ENCODE results near the gene COQ8A.

The COQ8A gene

GRCh38 chr1:226974544-226975258 lies 34.6 kb downstream of the COQ8A start:
- DNase-seq = no peak

GRCh38 chr1:226975259-226976250 lies 35.5 kb downstream of the COQ8A start:
- DNase-seq = no peak

GRCh38 chr1:226976276-226976977 lies 36.3 kb downstream of the COQ8A start:
- no peak for DNase-seq

GRCh38 chr1:226976978-226977642 lies 37.0 kb downstream of the COQ8A start:
- no peak for DNase-seq

GRCh38 chr1:226977643-226978431 lies 37.7 kb downstream of the COQ8A start:
- no peak for DNase-seq

GRCh38 chr1:226978432-226979114 lies 38.5 kb downstream of the COQ8A start:
- no peak for DNase-seq

- no peak for DNase-seq
Measured at GRCh38 chr1:226979115-226979516, 39.0 kb downstream of the COQ8A start.

GRCh38 chr1:226979517-226980121 lies 39.5 kb downstream of the COQ8A start:
- no peak for DNase-seq

GRCh38 chr1:226980122-226980560 lies 40.0 kb downstream of the COQ8A start:
- DNase-seq = no peak

GRCh38 chr1:226980565-226981385 lies 40.7 kb downstream of the COQ8A start:
- DNase-seq = no peak

GRCh38 chr1:226981386-226981817 lies 41.3 kb downstream of the COQ8A start:
- no peak for DNase-seq

GRCh38 chr1:226981838-226982237 lies 41.7 kb downstream of the COQ8A start:
- no peak for DNase-seq

GRCh38 chr1:226982451-226983177 lies 42.5 kb downstream of the COQ8A start:
- no peak for DNase-seq

- DNase-seq = no peak
Measured at GRCh38 chr1:226983247-226983991, 43.3 kb downstream of the COQ8A start.

- no peak for DNase-seq
Measured at GRCh38 chr1:226983992-226984364, 43.9 kb downstream of the COQ8A start.

- DNase-seq = no peak
Measured at GRCh38 chr1:226984521-226985238, 44.6 kb downstream of the COQ8A start.

- no peak for DNase-seq
Measured at GRCh38 chr1:226985239-226985838, 45.2 kb downstream of the COQ8A start.

Data from EL (cell line).